ENCODE results near the gene KRT38.
A peak's percentile ranks its signal among the peaks of the same experiment; 100 is the strongest.

Gene KRT38

DNA sequence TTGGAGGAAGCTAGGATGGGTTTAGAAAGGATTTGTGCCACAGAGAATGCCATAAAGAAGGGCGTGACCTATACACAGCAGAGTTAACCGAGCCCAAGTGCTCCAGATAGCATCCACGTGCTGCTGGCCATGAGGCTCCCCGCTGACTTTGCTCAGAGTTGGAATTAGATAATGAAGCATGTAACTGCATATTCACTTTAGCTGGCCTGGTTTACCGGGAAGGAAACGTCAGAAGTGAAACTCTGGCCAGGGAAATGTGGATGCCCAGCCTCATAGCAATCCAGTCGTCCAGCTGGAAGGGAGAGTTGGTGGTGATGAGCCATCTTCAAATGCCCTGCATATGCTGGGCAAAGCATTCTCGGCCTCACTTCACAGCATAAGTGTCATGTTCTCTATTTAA lies 34.1 kb upstream of the KRT38 start:
- TF ChIP-seq, protein P1, sequence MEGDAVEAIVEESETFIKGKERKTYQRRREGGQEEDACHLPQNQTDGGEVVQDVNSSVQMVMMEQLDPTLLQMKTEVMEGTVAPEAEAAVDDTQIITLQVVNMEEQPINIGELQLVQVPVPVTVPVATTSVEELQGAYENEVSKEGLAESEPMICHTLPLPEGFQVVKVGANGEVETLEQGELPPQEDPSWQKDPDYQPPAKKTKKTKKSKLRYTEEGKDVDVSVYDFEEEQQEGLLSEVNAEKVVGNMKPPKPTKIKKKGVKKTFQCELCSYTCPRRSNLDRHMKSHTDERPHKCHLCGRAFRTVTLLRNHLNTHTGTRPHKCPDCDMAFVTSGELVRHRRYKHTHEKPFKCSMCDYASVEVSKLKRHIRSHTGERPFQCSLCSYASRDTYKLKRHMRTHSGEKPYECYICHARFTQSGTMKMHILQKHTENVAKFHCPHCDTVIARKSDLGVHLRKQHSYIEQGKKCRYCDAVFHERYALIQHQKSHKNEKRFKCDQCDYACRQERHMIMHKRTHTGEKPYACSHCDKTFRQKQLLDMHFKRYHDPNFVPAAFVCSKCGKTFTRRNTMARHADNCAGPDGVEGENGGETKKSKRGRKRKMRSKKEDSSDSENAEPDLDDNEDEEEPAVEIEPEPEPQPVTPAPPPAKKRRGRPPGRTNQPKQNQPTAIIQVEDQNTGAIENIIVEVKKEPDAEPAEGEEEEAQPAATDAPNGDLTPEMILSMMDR (conservative IDR thresholded peaks at IDR 0.05; ENCODE audit: low read depth, low read length), result no peak
- DNase-seq (ENCODE audit: low read depth), result no peak

DNA sequence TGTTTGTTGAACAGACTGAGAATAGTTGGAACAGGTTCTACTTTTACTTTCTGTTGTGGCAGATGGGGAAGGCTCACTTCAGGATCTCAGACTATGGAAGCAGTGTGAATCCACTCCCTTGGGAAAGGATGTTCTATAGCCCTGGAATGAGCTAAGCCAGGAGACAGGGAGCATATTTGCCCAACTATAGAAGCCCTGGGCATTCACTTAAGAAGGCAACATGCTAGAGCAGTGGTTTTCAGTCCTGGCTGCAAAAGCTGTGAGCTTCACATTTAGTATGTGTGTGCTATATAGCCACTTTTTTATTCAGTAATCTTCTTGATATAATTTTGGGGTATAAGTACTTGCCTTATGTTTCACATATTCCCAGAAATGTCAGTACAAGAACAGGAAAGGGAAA lies 27.6 kb upstream of the KRT38 start:
- TF ChIP-seq, protein P1 (conservative IDR thresholded peaks at IDR 0.05; ENCODE audit: low read depth, low read length), result no peak
- no peak for DNase-seq (ENCODE audit: low read depth)

More for the DNA sequence above, 34.1 kb upstream of the KRT38 start:
- no peak overlapping the region for H3K4me3 ChIP-seq (ENCODE audit: low read length)

DNA sequence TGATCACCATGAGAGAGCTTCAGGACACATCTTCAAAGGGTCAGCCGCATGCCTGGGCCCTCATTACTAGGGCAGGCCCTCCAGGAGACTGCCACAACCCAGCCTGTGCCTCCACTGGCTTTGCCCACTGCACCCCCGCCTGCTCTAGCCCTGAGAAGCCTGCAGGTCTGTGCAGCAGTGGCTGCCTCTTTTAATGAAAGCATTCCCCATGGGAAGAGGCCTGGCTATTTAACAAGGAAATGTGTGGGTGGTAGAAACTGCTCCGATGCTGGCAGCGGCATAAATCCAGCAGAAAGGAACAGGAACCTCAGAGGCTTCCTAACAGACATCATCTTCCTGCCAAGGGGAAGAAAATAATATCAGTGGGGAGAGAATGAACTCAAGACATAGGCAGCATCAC lies 26.8 kb upstream of the KRT38 start:
- TF ChIP-seq, protein P1 (conservative IDR thresholded peaks at IDR 0.05; ENCODE audit: low read depth, low read length), result no peak
- no peak overlapping the region for H3K4me3 ChIP-seq (ENCODE audit: low read length)
- no peak for DNase-seq (ENCODE audit: low read depth)

More for the DNA sequence above, 27.6 kb upstream of the KRT38 start:
- no peak overlapping the region for H3K4me3 ChIP-seq (ENCODE audit: low read length)

DNA sequence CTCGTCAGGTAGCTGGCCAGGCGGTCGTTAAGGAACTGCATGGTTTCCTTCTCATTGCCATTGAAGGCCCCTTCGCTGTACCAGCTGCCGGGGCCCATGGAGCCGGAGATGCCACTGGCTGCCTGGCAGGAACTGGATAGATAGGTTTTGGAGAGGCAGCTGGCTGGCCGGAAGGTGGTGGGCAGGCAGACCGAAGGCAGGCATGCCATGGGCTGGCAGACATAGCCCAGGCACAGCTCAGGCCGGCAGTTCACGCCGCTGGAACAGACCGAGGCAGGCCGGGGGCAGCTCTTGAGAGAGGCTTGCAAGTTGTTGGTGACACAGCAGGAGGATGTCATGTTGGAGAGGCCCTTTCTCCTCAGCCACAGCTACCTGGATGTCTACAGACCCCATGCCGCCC lies 26.2 kb upstream of the KRT38 start, which contains the start of gene KRT32:
KRT32 (minus strand) TSS at position 399 of the 400 bp plus-strand sequence; CDS start at position 338, 61 bp downstream.
- TF ChIP-seq, protein P1 (conservative IDR thresholded peaks at IDR 0.05; ENCODE audit: low read depth, low read length), result no peak
- H3K4me3 ChIP-seq (ENCODE audit: low read length), result no peak within 1 kb of the TSS
- DNase-seq (ENCODE audit: low read depth), result no peak

DNA sequence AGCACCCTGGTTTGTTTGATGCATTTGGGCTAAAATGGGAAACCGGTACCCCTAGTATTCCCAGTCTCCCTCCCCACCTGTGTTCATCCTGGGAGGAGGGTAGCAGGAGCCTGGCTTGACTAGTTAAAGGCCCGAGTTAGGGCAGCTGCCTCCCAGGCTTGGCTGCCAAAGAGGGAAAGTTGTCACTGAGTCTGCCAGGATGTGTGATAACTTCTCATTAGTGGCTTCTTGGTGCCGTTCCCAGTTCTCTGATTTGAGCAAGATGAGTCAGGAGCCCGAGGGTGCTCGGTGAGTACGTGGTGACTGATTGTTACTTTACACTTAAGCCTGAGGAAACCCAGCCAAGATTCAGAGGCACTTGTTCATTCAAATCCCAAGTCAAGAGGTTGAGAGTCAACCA lies 23.9 kb upstream of the KRT38 start:
- no peak overlapping the region for H3K4me3 ChIP-seq (ENCODE audit: low read length)
- DNase-seq (ENCODE audit: low read depth), result peak; percentile 97
- TF ChIP-seq, protein P1 (conservative IDR thresholded peaks at IDR 0.05; ENCODE audit: low read depth, low read length), result no peak

DNA sequence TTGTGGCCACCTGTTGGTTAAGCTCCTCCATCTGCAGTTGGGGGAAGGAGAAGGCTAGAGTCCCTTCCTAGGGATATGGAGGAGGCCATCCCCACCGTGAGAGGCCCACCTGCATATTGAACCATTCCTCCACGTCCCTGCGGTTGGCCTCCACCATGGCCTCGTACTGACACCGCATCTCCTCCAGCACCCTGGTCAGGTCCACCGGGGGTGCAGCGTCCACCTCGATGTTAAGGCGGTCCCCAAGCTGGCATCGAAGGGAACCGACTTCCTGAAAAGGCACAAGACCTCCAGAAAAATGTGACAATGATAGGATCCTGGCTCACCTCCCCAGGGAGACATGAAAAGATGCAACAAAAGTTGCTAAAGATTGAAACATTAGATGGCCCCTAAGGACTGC lies 23.4 kb upstream of the KRT38 start:
- no peak overlapping the region for H3K4me3 ChIP-seq (ENCODE audit: low read length)
- no peak for DNase-seq (ENCODE audit: low read depth)
- TF ChIP-seq, protein P1 (conservative IDR thresholded peaks at IDR 0.05; ENCODE audit: low read depth, low read length), result no peak

DNA sequence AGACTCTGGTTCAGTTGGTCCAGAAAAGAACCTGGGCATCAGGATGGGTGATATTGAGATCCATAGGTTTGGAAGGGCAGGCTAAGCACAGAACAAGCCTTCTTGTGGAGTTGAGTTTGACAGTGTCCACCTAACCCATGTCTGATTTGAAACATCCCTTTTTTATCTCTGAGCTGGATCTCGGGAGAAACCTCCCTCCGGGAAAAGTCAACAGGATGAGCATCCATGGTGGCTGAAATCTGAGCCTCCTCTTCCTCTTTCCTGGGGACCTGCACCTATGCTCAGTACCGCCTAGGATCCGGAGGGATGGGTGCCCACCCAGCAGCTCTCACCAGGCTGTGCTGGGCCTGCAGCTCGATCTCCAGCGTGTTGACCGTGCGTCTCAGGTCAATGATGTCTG lies 23.0 kb upstream of the KRT38 start:
- H3K4me3 ChIP-seq (ENCODE audit: low read length), result no peak overlapping the region
- TF ChIP-seq, protein P1 (conservative IDR thresholded peaks at IDR 0.05; ENCODE audit: low read depth, low read length), result no peak
- DNase-seq (ENCODE audit: low read depth), result no peak

All from retinal pigment epithelial cell (primary cell).